HepG2 (cell line): ENCODE measurements around the gene CCDC33. TPM values are rescaled to one million over a fixed set of nuclear protein-coding genes. Genes with fewer than 3 reads are reported as not detected.

Experiments used
- E2F2 ChIP-seq: sonication (generic); formaldehyde crosslinking; IDR thresholded peaks from 2 replicates; pipeline ENCODE4 v1.4.0; 2020; ENCODE audit warnings: missing genetic modification reagents, borderline replicate concordance
- EHMT2 ChIP-seq: fragments of 200-600 bp; sonication (generic); IDR thresholded peaks from 2 replicates; pipeline ENCODE4 v1.7.0; 2017; ENCODE audit warnings: antibody characterized with exemption, low read depth, low read length, borderline replicate concordance
- FLYWCH1 ChIP-seq: sonication (generic); formaldehyde crosslinking; IDR thresholded peaks from 2 replicates; pipeline ENCODE4 v1.8.1; 2023; ENCODE audit warnings: mild to moderate bottlenecking, missing genetic modification reagents
- HMGXB4 ChIP-seq, 2 experiments: sonication (generic) in 1 of 2; formaldehyde crosslinking in 1 of 2; IDR thresholded peaks; 2 replicates each; pipeline versions ENCODE4 v1.4.0 to v1.6.1; 2018 to 2020; ENCODE audit warnings: missing genetic modification reagents in 2 of 2, borderline replicate concordance in 1 of 2, low read depth in 1 of 2, mild to moderate bottlenecking in 1 of 2, missing biosample characterization in 1 of 2
- IRX3 ChIP-seq: sonication (generic); formaldehyde crosslinking; IDR thresholded peaks from 2 replicates; pipeline ENCODE4 v1.8.1; 2023; ENCODE audit warnings: mild to moderate bottlenecking, low read depth, missing genetic modification reagents, borderline replicate concordance
- JUNB ChIP-seq: sonication (generic); formaldehyde crosslinking; IDR thresholded peaks from 2 replicates; pipeline ENCODE4 v1.8.0; 2022; ENCODE audit warnings: missing genetic modification reagents, mild to moderate bottlenecking, borderline replicate concordance
- MEIS2 ChIP-seq: sonication (generic); formaldehyde crosslinking; IDR thresholded peaks from 2 replicates; pipeline ENCODE4 v1.9.0; 2021; ENCODE audit warnings: mild to moderate bottlenecking, missing genetic modification reagents
- REST ChIP-seq, 2 experiments: IDR thresholded peaks; 2 replicates each; pipeline ENCODE4 v1.6.1; 2011 to 2012; ENCODE audit warnings: low read length in 2 of 2, borderline replicate concordance in 1 of 2, low read depth in 1 of 2, mild to moderate bottlenecking in 1 of 2, moderate library complexity in 1 of 2
- SPEN ChIP-seq: sonication (generic); formaldehyde crosslinking; IDR thresholded peaks from 2 replicates; pipeline ENCODE4 v1.5.1; 2020; ENCODE audit warnings: low read depth, mild to moderate bottlenecking, missing genetic modification reagents
- ZFAT ChIP-seq: sonication (generic); formaldehyde crosslinking; conservative IDR thresholded peaks from 2 replicates; pipeline ENCODE4 v1.8.1; 2023; ENCODE audit warnings: missing genetic modification reagents, inconsistent platforms
- ZNF652 ChIP-seq: IDR thresholded peaks from 2 replicates; pipeline ENCODE4 v1.6.1; 2016; ENCODE audit warnings: low read depth, borderline replicate concordance
- ZNF749 ChIP-seq: sonication (generic); formaldehyde crosslinking; IDR thresholded peaks from 2 replicates; pipeline ENCODE4 v1.8.0; 2022; ENCODE audit warnings: mild to moderate bottlenecking, missing genetic modification reagents, moderate library complexity, borderline replicate concordance
- ZNF841 ChIP-seq: sonication (generic); formaldehyde crosslinking; IDR thresholded peaks from 2 replicates; pipeline ENCODE4 v1.8.1; 2023; ENCODE audit warnings: missing genetic modification reagents, borderline replicate concordance
- ZNF878 ChIP-seq: sonication (generic); formaldehyde crosslinking; IDR thresholded peaks from 2 replicates; pipeline ENCODE4 v1.8.1; 2023; ENCODE audit warnings: mild to moderate bottlenecking, missing genetic modification reagents, moderate library complexity
- polyA plus RNA-seq, 8 experiments: library from polyadenylated mRNA; depleted of rRNA in 3 of 8; stranded (reverse) in 7 of 8; unstranded in 1 of 8; fragments of >200 nt; fragmentation: Illumina TruSeq in 4 of 8; extraction: Trizol in 4 of 8; gene quantifications; 2 replicates each; pipeline versions ENCODE4 v1.2.1 to v1.2.3, GENCODE V29; 2011 to 2016; ENCODE audit warnings: low read depth in 4 of 8, missing spikeins in 1 of 8, mixed read lengths in 1 of 8; ENCODE audit not compliant: insufficient read depth in 1 of 8
- total RNA-seq, 5 experiments: library from RNA; depleted of rRNA; stranded (reverse); fragments of >200 nt; fragmentation: Illumina TruSeq; extraction: Trizol; gene quantifications; 2 replicates each; pipeline ENCODE4 v1.2.3, GENCODE V29; 2016; ENCODE audit warnings: low read depth in 1 of 5
- TF ChIP-seq, protein P1 (sequence below): sonication (generic); formaldehyde crosslinking; conservative IDR thresholded peaks from 2 replicates; pipeline ENCODE4 v1.8.1; 2023; ENCODE audit warnings: missing genetic modification reagents
- TF ChIP-seq, protein P2 (sequence below): sonication (generic); formaldehyde crosslinking; IDR thresholded peaks from 2 replicates; pipeline ENCODE4 v1.8.0; 2022; ENCODE audit warnings: mild to moderate bottlenecking, missing genetic modification reagents, moderate library complexity

CCDC33 gene
- total and polyA plus RNA-seq, 2 of the 13 experiments (the other 11 are each of a cell fraction or from before 2014, with no cell fraction given), result 0.30 TPM; not detected in 1

DNA sequence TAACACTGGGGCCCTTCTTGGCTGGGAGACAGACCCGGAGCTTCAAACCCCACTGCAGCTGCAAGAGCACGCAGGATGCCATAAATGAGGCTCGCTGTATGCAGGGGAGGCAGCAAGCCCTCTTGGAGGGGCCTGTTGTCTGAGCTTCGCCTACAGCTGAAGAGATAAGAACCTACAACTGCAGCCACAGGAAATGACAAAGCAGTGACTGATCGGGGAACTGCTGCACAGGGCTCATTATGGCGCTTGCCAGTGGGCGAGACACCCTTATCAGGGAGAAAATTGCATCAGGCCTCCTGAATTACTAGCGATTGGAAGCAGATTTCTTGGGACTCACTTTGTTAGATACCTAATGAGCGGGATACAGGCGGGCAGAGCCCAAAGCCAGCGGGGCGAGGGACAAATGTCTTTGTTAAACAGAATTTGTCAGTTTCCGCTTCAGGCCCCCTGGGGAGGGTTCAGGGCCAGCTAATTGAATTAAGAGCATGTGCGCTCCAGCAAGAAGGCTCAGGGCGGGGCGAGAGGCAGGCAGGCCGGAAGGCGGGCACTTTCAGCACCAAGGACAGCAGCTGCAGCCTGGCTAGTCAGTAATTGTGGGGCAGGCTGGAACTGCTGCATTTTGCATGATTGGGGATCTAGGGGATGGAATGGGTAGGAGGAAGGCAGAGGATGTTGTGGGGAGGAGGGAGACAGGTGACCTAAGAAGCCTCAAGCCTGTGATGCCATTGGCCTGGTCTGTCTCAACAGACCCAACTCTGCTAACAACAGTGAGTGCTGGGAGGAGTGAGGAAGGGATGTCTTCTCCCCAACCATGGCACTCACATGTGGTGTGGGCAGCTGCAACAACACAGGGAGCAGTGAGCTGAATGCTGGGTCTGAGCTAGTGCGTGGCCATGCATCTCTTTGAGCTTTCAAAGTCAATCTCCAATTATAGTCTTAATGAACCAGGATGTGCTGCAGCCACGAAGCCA, 55.3 kb downstream of the CCDC33 start (continued):
- peak; percentile 76; the same call in 1 of the 2 replicates for TF ChIP-seq ZNF749 (CRISPR knock-in tag)
- peak; percentile 52; the same call in 1 of the 2 replicates for TF ChIP-seq E2F2 (CRISPR knock-in tag)
- TF ChIP-seq ZFAT (CRISPR knock-in tag), result 0 out of 2 replicates have a peak, but pooled peaks have one; percentile 47
- TF ChIP-seq, protein P1, sequence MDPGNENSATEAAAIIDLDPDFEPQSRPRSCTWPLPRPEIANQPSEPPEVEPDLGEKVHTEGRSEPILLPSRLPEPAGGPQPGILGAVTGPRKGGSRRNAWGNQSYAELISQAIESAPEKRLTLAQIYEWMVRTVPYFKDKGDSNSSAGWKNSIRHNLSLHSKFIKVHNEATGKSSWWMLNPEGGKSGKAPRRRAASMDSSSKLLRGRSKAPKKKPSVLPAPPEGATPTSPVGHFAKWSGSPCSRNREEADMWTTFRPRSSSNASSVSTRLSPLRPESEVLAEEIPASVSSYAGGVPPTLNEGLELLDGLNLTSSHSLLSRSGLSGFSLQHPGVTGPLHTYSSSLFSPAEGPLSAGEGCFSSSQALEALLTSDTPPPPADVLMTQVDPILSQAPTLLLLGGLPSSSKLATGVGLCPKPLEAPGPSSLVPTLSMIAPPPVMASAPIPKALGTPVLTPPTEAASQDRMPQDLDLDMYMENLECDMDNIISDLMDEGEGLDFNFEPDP (CRISPR knock-in tag), result 0 out of 2 replicates have a peak, but pooled peaks have one; percentile 67
- TF ChIP-seq REST (IDR thresholded peaks at IDR 0.05; ENCODE audit: borderline replicate concordance in 1 of 2, low read depth in 1 of 2, low read length in 2 of 2), result peak in 1 of 2 experiments; percentile 99
- TF ChIP-seq SPEN, result no peak; the same call in 1 of the 2 replicates
- TF ChIP-seq HMGXB4 (CRISPR knock-in tag; IDR thresholded peaks at IDR 0.05; ENCODE audit: borderline replicate concordance in 1 of 2, low read depth in 1 of 2), result peak in 1 of 2 experiments; percentile 40; a peak in 1 of 4 replicates
- TF ChIP-seq ZNF878 (CRISPR knock-in tag), result peak; percentile 91
- peak; percentile 76; the same call in 1 of the 2 replicates for TF ChIP-seq IRX3 (CRISPR knock-in tag)
- no peak for TF ChIP-seq ZNF841
- TF ChIP-seq MEIS2, result peak; percentile 89
- TF ChIP-seq JUNB (CRISPR knock-in tag), result no peak
- TF ChIP-seq, protein P2, sequence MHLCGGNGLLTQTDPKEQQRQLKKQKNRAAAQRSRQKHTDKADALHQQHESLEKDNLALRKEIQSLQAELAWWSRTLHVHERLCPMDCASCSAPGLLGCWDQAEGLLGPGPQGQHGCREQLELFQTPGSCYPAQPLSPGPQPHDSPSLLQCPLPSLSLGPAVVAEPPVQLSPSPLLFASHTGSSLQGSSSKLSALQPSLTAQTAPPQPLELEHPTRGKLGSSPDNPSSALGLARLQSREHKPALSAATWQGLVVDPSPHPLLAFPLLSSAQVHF, result no peak
- 0 out of 2 replicates have a peak, but pooled peaks have one; percentile 52 for TF ChIP-seq FLYWCH1
- TF ChIP-seq ZNF652 (CRISPR knock-in tag), result no peak
- TF ChIP-seq EHMT2, result peak; percentile 96
